Liver (tissue), 9 donors: ENCODE results near the gene ARHGAP32. TPM values are rescaled to one million over a fixed set of nuclear protein-coding genes. Genes with fewer than 3 reads are reported as not detected.

Source experiments
- DNase-seq: peaks from one replicate; pipeline ENCODE4 v3.0.0-alpha.2; 2017; ENCODE audit warnings: low spot score
- H3K27ac ChIP-seq, 2 donors: one replicate each; pipeline ENCODE4 v1.7.0; 2013; ENCODE audit warnings: inconsistent platforms in 2 of 2, low read length in 2 of 2, control low read depth in 1 of 2, low read depth in 1 of 2, mild to moderate bottlenecking in 1 of 2
- H3K27me3 ChIP-seq, 4 donors: one replicate each; pipeline versions ENCODE4 v1.6.1 to v1.7.0; 2013; ENCODE audit warnings: low read length in 3 of 4, inconsistent platforms in 1 of 4, mild to moderate bottlenecking in 1 of 4, moderate library complexity in 1 of 4; ENCODE audit not compliant: control insufficient read depth in 4 of 4, insufficient read depth in 4 of 4
- H3K36me3 ChIP-seq, 4 donors: one replicate each; pipeline versions ENCODE4 v1.6.1 to v1.7.0; 2013; ENCODE audit warnings: low read length in 3 of 4, mild to moderate bottlenecking in 3 of 4, low read depth in 1 of 4, moderate library complexity in 1 of 4; ENCODE audit not compliant: control insufficient read depth in 4 of 4, insufficient read depth in 3 of 4
- H3K4me1 ChIP-seq, 4 donors: one replicate each; pipeline versions ENCODE4 v1.6.1 to v1.7.0; 2013; ENCODE audit warnings: low read length in 3 of 4, mild to moderate bottlenecking in 3 of 4, moderate library complexity in 1 of 4; ENCODE audit not compliant: control insufficient read depth in 4 of 4, insufficient read depth in 4 of 4
- H3K4me3 ChIP-seq, 3 donors: one replicate each; pipeline versions ENCODE4 v1.6.1 to v1.7.0; 2013; ENCODE audit warnings: low read length in 3 of 3, control low read depth in 1 of 3, low read depth in 1 of 3, mild to moderate bottlenecking in 1 of 3
- H3K9ac ChIP-seq, 2 donors: one replicate each; pipeline ENCODE4 v1.7.0; 2013; ENCODE audit warnings: low read length in 2 of 2, mild to moderate bottlenecking in 2 of 2, moderate library complexity in 2 of 2, control low read depth in 1 of 2, low read depth in 1 of 2
- H3K9me3 ChIP-seq, 4 donors: one replicate each; pipeline versions ENCODE4 v1.6.1 to v1.7.0; 2013; ENCODE audit warnings: low read length in 3 of 4; ENCODE audit not compliant: control insufficient read depth in 4 of 4
- ATF3 ChIP-seq: IDR thresholded peaks from 2 replicates; pipeline ENCODE4 v1.6.1; 2016; ENCODE audit warnings: antibody characterized with exemption
- EGR1 ChIP-seq, 2 donors: IDR thresholded peaks; 2 replicates each; pipeline ENCODE4 v1.6.1; 2016 to 2018; ENCODE audit warnings: antibody characterized with exemption in 2 of 2, low read depth in 2 of 2
- FOXA2 ChIP-seq: IDR thresholded peaks from 2 replicates; pipeline ENCODE4 v1.6.1; 2016; ENCODE audit warnings: antibody characterized with exemption
- GABPA ChIP-seq, 2 donors: IDR thresholded peaks in 1 of 2; conservative IDR thresholded peaks in 1 of 2; 2 replicates each; pipeline ENCODE4 v1.6.1; 2016; ENCODE audit warnings: antibody characterized with exemption in 2 of 2, mild to moderate bottlenecking in 1 of 2, moderate library complexity in 1 of 2
- HNF4G ChIP-seq: IDR thresholded peaks from 2 replicates; pipeline ENCODE4 v1.6.1; 2016; ENCODE audit warnings: antibody characterized with exemption
- MAX ChIP-seq: IDR thresholded peaks from 2 replicates; pipeline ENCODE4 v1.6.1; 2016; ENCODE audit warnings: antibody characterized with exemption
- NR2F2 ChIP-seq: IDR thresholded peaks from 2 replicates; pipeline ENCODE4 v1.6.1; 2016; ENCODE audit warnings: antibody characterized with exemption
- RAD21 ChIP-seq, 2 donors: IDR thresholded peaks; 2 replicates each; pipeline ENCODE4 v1.6.1; 2016; ENCODE audit warnings: antibody characterized with exemption in 2 of 2, mild to moderate bottlenecking in 2 of 2
- RXRA ChIP-seq, 2 donors: IDR thresholded peaks; 2 replicates each; pipeline ENCODE4 v1.6.1; 2017 to 2018; ENCODE audit warnings: antibody characterized with exemption in 2 of 2, mild to moderate bottlenecking in 1 of 2
- SP1 ChIP-seq: IDR thresholded peaks from 2 replicates; pipeline ENCODE4 v1.6.1; 2018; ENCODE audit warnings: antibody characterized with exemption, mild to moderate bottlenecking
- TAF1 ChIP-seq: conservative IDR thresholded peaks from 2 replicates; pipeline ENCODE4 v1.6.1; 2016; ENCODE audit warnings: antibody characterized with exemption, mild to moderate bottlenecking
- YY1 ChIP-seq: IDR thresholded peaks from 2 replicates; pipeline ENCODE4 v1.6.1; 2016; ENCODE audit warnings: antibody characterized with exemption, mild to moderate bottlenecking
- WGBS: extraction: QIAGEN DNeasy Blood & Tissue Kit; methylation state at CpG from one replicate; pipeline ENCODE4 v1.1.7; 2013; 5-methylcytosine and 5-hydroxymethylcytosine counted together
- polyA plus RNA-seq, 2 donors: library from polyadenylated mRNA; stranded (reverse) in 1 of 2; unstranded in 1 of 2; fragments of 200-250 nt in 1 of 2; fragments of >200 nt in 1 of 2; fragmentation: Nextera tagmentation in 1 of 2; extraction: Ambion mirVana in 1 of 2; gene quantifications; one replicate each; pipeline versions ENCODE4 v1.2.1 to v1.2.3, GENCODE V29; 2013 to 2015
- total RNA-seq, 2 donors: library from RNA; depleted of rRNA; stranded (reverse); fragments of >200 nt; gene quantifications; one replicate each; pipeline ENCODE4 v1.2.3, GENCODE V29; 2014
- TF ChIP-seq, protein P1 (sequence below): IDR thresholded peaks from 2 replicates; pipeline ENCODE4 v1.6.1; 2016; ENCODE audit warnings: antibody characterized with exemption, mild to moderate bottlenecking
- TF ChIP-seq, protein P2 (sequence below): IDR thresholded peaks from 2 replicates; pipeline ENCODE4 v1.6.1; 2016; ENCODE audit warnings: antibody characterized with exemption
- TF ChIP-seq, protein P3 (sequence below): fragments of 150-350 bp; IDR thresholded peaks from 2 replicates; pipeline ENCODE4 v1.5.1; 2017; ENCODE audit warnings: improper control_type of control experiment, low read depth, low read length; ENCODE audit not compliant: missing input control
- donor health status: healthy.
- donor health status: healthy.
- donor health status: healthy.
- donor health status: healthy.
- donor health status: healthy.

ARHGAP32 gene
- total and polyA plus RNA-seq, 4 donors, result 1.8 to 13.1 (median 2.6) TPM

DNA sequence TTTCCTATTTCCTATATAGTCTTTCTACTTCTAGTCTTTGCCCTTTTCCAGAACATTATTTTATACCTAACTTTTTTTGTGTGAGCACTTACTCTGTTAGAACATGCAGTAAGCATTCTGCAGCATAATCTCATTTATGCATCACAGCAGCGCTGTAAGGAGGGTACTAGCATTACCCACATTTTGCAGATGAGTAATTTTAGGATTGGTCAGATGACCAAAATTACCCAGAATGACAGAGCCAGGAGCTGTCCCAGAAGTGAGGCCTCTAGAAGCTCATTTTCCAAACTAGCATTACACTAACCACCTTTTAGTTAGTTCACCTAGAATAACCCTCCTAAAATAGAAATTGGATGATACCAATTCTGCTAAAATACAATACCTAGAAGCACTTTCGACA lies 47.1 kb upstream of the ARHGAP32 start:
- DNase-seq, result no peak
- no peaks in the 10 kb centered on the region for H3K27me3 ChIP-seq
- TF ChIP-seq, protein P1, sequence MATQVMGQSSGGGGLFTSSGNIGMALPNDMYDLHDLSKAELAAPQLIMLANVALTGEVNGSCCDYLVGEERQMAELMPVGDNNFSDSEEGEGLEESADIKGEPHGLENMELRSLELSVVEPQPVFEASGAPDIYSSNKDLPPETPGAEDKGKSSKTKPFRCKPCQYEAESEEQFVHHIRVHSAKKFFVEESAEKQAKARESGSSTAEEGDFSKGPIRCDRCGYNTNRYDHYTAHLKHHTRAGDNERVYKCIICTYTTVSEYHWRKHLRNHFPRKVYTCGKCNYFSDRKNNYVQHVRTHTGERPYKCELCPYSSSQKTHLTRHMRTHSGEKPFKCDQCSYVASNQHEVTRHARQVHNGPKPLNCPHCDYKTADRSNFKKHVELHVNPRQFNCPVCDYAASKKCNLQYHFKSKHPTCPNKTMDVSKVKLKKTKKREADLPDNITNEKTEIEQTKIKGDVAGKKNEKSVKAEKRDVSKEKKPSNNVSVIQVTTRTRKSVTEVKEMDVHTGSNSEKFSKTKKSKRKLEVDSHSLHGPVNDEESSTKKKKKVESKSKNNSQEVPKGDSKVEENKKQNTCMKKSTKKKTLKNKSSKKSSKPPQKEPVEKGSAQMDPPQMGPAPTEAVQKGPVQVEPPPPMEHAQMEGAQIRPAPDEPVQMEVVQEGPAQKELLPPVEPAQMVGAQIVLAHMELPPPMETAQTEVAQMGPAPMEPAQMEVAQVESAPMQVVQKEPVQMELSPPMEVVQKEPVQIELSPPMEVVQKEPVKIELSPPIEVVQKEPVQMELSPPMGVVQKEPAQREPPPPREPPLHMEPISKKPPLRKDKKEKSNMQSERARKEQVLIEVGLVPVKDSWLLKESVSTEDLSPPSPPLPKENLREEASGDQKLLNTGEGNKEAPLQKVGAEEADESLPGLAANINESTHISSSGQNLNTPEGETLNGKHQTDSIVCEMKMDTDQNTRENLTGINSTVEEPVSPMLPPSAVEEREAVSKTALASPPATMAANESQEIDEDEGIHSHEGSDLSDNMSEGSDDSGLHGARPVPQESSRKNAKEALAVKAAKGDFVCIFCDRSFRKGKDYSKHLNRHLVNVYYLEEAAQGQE, result no peak
- TF ChIP-seq RXRA (IDR thresholded peaks at IDR 0.05) (no peak), SP1 (no peak)
- H3K4me1 ChIP-seq, result peaks cover 0 to 7% (median 3%) of the 10 kb centered on the region in 4 donors
- H3K27ac ChIP-seq, result no peak overlapping the region
- H3K9me3 ChIP-seq, result no peaks in the 10 kb centered on the region
- no peak overlapping the region for H3K9ac ChIP-seq
- H3K4me3 ChIP-seq, result no peak overlapping the region
- H3K36me3 ChIP-seq, result no peaks in the 10 kb centered on the region
- 96% methylated on average over 2 of the region's 2 CpGs for WGBS

DNA sequence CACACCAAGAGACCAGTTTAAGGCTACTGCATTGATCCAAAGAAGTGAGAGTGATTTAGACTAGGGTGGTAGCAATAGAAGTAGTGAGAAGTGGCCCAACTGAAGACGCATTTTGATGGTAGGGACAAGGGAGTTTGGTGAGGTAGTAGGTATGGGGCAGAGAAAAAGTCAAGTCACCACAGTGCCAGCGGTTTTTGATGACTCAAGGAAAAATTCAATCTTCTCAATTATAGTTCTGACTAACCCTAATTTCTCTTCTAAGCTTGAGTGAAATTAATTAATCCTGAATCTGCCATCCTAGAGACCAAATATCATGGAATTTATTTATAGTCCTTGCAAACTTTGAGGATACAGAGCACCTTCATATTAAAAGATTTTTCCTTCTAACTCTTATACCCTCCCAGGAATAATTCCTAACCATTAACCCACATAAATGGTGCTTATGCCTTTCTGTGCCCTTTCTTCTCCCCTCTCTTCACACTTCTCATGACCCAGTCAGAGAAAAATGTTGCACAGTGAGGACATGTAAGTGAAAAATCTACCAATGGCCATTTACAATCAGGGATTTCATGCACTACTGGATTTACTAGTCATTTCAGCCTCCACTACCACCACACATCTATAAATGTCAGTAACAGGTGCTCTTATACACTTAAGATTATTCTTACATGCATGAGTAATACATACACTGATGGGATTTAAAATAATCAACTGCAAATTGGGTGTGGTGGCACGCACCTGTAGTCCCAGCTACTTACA lies 45.9 kb upstream of the ARHGAP32 start:
- Histone ChIP-seq H3K27me3 (no peaks in the 10 kb centered on the region), H3K4me3 (no peak overlapping the region), H3K4me1 (peaks cover 0 to 7% (median 3%) of the 10 kb centered on the region in 4 donors), H3K9me3 (no peaks in the 10 kb centered on the region), H3K36me3 (no peaks in the 10 kb centered on the region), H3K27ac (no peak overlapping the region), H3K9ac (no peak overlapping the region)
- WGBS, result 93% methylated on average over 3 of the region's 3 CpGs
- no peak for TF ChIP-seq HNF4G
- TF ChIP-seq ATF3, result no peak
- no peak for TF ChIP-seq FOXA2
- no peak for TF ChIP-seq YY1
- TF ChIP-seq NR2F2, result no peak
- TF ChIP-seq, protein P2, sequence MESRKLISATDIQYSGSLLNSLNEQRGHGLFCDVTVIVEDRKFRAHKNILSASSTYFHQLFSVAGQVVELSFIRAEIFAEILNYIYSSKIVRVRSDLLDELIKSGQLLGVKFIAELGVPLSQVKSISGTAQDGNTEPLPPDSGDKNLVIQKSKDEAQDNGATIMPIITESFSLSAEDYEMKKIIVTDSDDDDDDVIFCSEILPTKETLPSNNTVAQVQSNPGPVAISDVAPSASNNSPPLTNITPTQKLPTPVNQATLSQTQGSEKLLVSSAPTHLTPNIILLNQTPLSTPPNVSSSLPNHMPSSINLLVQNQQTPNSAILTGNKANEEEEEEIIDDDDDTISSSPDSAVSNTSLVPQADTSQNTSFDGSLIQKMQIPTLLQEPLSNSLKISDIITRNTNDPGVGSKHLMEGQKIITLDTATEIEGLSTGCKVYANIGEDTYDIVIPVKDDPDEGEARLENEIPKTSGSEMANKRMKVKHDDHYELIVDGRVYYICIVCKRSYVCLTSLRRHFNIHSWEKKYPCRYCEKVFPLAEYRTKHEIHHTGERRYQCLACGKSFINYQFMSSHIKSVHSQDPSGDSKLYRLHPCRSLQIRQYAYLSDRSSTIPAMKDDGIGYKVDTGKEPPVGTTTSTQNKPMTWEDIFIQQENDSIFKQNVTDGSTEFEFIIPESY, result no peak
- no peak for TF ChIP-seq RXRA (IDR thresholded peaks at IDR 0.05)
- TF ChIP-seq RAD21 (IDR thresholded peaks at IDR 0.05), result no peak
- TF ChIP-seq SP1, result no peak
- no peak for TF ChIP-seq EGR1 (IDR thresholded peaks at IDR 0.05; ENCODE audit: low read depth in 2 of 2)
- TF ChIP-seq TAF1, result no peak
- no peak for TF ChIP-seq GABPA (IDR thresholded peaks at IDR 0.05 in 1 of 2, conservative IDR thresholded peaks at IDR 0.05 in 1 of 2)
- no peak for TF ChIP-seq MAX
- TF ChIP-seq, protein P3, sequence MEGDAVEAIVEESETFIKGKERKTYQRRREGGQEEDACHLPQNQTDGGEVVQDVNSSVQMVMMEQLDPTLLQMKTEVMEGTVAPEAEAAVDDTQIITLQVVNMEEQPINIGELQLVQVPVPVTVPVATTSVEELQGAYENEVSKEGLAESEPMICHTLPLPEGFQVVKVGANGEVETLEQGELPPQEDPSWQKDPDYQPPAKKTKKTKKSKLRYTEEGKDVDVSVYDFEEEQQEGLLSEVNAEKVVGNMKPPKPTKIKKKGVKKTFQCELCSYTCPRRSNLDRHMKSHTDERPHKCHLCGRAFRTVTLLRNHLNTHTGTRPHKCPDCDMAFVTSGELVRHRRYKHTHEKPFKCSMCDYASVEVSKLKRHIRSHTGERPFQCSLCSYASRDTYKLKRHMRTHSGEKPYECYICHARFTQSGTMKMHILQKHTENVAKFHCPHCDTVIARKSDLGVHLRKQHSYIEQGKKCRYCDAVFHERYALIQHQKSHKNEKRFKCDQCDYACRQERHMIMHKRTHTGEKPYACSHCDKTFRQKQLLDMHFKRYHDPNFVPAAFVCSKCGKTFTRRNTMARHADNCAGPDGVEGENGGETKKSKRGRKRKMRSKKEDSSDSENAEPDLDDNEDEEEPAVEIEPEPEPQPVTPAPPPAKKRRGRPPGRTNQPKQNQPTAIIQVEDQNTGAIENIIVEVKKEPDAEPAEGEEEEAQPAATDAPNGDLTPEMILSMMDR, result no peak
- no peak for DNase-seq
